Right cardiac atrium (tissue), 5 donors: ENCODE data around the gene SAP30BP. TPM values are rescaled to one million over a fixed set of nuclear protein-coding genes. Genes with fewer than 3 reads are reported as not detected.

Experiments used
- ATAC-seq, 2 donors: fragments of 200-7000 bp; cut with Tn5 transposase; one replicate each; pipeline versions ENCODE4 v1.8.0 to v1.9.1; 2020; ENCODE audit warnings: moderate library complexity in 2 of 2, mild to moderate bottlenecking in 1 of 2
- DNase-seq, 3 donors: peaks; one replicate each; pipeline ENCODE4 v3.0.0-alpha.2; 2020
- H3K27ac ChIP-seq: one replicate; pipeline ENCODE4 v1.5.1; 2013; ENCODE audit warnings: mild to moderate bottlenecking, low read length, control low read depth, moderate library complexity
- H3K27me3 ChIP-seq: one replicate; pipeline ENCODE4 v1.6.1; 2013; ENCODE audit not compliant: control insufficient read depth, insufficient read depth
- H3K4me1 ChIP-seq: one replicate; pipeline ENCODE4 v1.6.1; 2013; ENCODE audit warnings: low read length; ENCODE audit not compliant: control insufficient read depth, insufficient read depth
- H3K4me3 ChIP-seq: one replicate; pipeline ENCODE4 v1.5.1; 2013; ENCODE audit warnings: low read length, control low read depth
- H3K9me3 ChIP-seq: one replicate; pipeline ENCODE4 v1.6.1; 2013; ENCODE audit warnings: low read length; ENCODE audit not compliant: control insufficient read depth
- WGBS: extraction: QIAGEN DNeasy Blood & Tissue Kit; methylation state at CpG from one replicate; pipeline ENCODE4 v1.1.7; 2013; 5-methylcytosine and 5-hydroxymethylcytosine counted together
- intact Hi-C, 4 donors: fragments of 100-400 bp; cut with DNase I; formaldehyde crosslinking; loops; one replicate each; pipeline versions ENCODE4 v1.11.0 to v1.14.0; 2022 to 2023
- polyA plus RNA-seq: library from polyadenylated mRNA; stranded (reverse); fragments of 200-250 nt; gene quantifications from one replicate; pipeline ENCODE4 v1.2.3, GENCODE V29; 2013
- total RNA-seq, 4 donors: library from RNA; stranded (reverse); fragmentation: NEBNext Ultra II Directional; extraction: Animal tissue kit (Norgen Biotek cat#: 25700); gene quantifications; one replicate each; pipeline ENCODE4 v1.2.1, GENCODE V29; 2021
- donor health status: healthy with polysubstance abuse.
- donor health status: DM: no; HTN: yes; CAD: no.
- donor health status: DM: no; HTN: no; CAD: no.
- donor health status: DM: no; HTN: yes; CAD: no; lungs with severe emphysema.
- donor health status: DM: yes; HTN: yes; CAD: no.

Gene SAP30BP
- total and polyA plus RNA-seq, 5 donors = 51.0 to 66.5 (median 58.5) TPM

- 92% methylated on average over 30 of the region's 30 CpGs for WGBS
These were observed 27.2 kb upstream of the SAP30BP start for GRCh38 chr17:75639771-75640555.

GRCh38 chr17:75640556-75641119, 26.5 kb upstream of the SAP30BP start:
- intact Hi-C loops = no loop called here
- 95% methylated on average over 13 of the region's 13 CpGs for WGBS
- H3K27ac ChIP-seq = no peak overlapping the region

More at GRCh38 chr17:75639771-75640555, 27.2 kb upstream of the SAP30BP start:
- H3K27ac ChIP-seq = no peak overlapping the region
- ATAC-seq = no peak
- peak in 2 of 3 donors; percentile 53 to 55 for DNase-seq
- intact Hi-C loops = no loop called here
- no peaks in the 10 kb centered on the region for H3K4me1 ChIP-seq
- H3K4me3 ChIP-seq = no peak overlapping the region
- H3K27me3 ChIP-seq = no peaks in the 10 kb centered on the region
- H3K9me3 ChIP-seq = no peaks in the 10 kb centered on the region

GRCh38 chr17:75641343-75641742, 25.8 kb upstream of the SAP30BP start:
- peak; percentile 40 to 66 for ATAC-seq

More at GRCh38 chr17:75640556-75641119, 26.5 kb upstream of the SAP30BP start:
- Histone ChIP-seq H3K4me3 (no peak overlapping the region), H3K9me3 (no peaks in the 10 kb centered on the region), H3K27me3 (no peaks in the 10 kb centered on the region), H3K4me1 (no peaks in the 10 kb centered on the region)
- ATAC-seq (no peak), DNase-seq (peak in 1 of 3 donors; percentile 23)

GRCh38 chr17:75642182-75642783, 24.9 kb upstream of the SAP30BP start:
- Histone ChIP-seq H3K27me3 (no peaks in the 10 kb centered on the region), H3K4me3 (no peak overlapping the region), H3K9me3 (no peaks in the 10 kb centered on the region), H3K27ac (no peak overlapping the region), H3K4me1 (no peaks in the 10 kb centered on the region)
- ATAC-seq = no peak
- WGBS = 84% methylated on average over 7 of the region's 7 CpGs
- DNase-seq = no peak
- intact Hi-C loops = no loop called here

More at GRCh38 chr17:75641343-75641742, 25.8 kb upstream of the SAP30BP start:
- intact Hi-C loops = no loop called here
- Histone ChIP-seq H3K27me3 (no peaks in the 10 kb centered on the region), H3K4me1 (no peaks in the 10 kb centered on the region), H3K9me3 (no peaks in the 10 kb centered on the region), H3K27ac (peak overlapping the region; percentile 63), H3K4me3 (no peak overlapping the region)
- peak in 1 of 3 donors; percentile 66 for DNase-seq
- 75% methylated on average over 9 of the region's 9 CpGs for WGBS

- no peaks in the 10 kb centered on the region for H3K4me1 ChIP-seq
- H3K4me3 ChIP-seq = no peak overlapping the region
- 89% methylated on average over 17 of the region's 17 CpGs for WGBS
- DNase-seq (peak in 1 of 3 donors; percentile 11), ATAC-seq (no peak)
- H3K9me3 ChIP-seq = no peaks in the 10 kb centered on the region
- no peak overlapping the region for H3K27ac ChIP-seq
- intact Hi-C loops = no loop called here
- H3K27me3 ChIP-seq = no peaks in the 10 kb centered on the region
These were observed 24.1 kb upstream of the SAP30BP start for GRCh38 chr17:75642784-75643642.

- WGBS = 92% methylated on average over 7 of the region's 7 CpGs
- Histone ChIP-seq H3K27ac (no peak overlapping the region), H3K4me1 (no peaks in the 10 kb centered on the region), H3K27me3 (no peaks in the 10 kb centered on the region), H3K4me3 (no peak overlapping the region), H3K9me3 (no peaks in the 10 kb centered on the region)
- DNase-seq = no peak
- intact Hi-C loops = no loop called here
- ATAC-seq = no peak
These were observed 23.5 kb upstream of the SAP30BP start for GRCh38 chr17:75643643-75644017.

GRCh38 chr17:75645501-75645888, 21.6 kb upstream of the SAP30BP start:
- intact Hi-C loops = no loop called here
- Histone ChIP-seq H3K27ac (no peak overlapping the region), H3K4me3 (no peak overlapping the region), H3K27me3 (no peaks in the 10 kb centered on the region), H3K4me1 (no peaks in the 10 kb centered on the region), H3K9me3 (no peaks in the 10 kb centered on the region)
- ATAC-seq (no peak), DNase-seq (no peak)
- 75% methylated on average over 7 of the region's 7 CpGs for WGBS

GRCh38 chr17:75645889-75646637, 21.1 kb upstream of the SAP30BP start:
- ATAC-seq = peak; percentile 45 to 66
- intact Hi-C loops = no loop called here
- 73% methylated on average over 17 of the region's 17 CpGs for WGBS

GRCh38 chr17:75646638-75646992, 20.5 kb upstream of the SAP30BP start:
- ATAC-seq = no peak
- H3K9me3 ChIP-seq = no peaks in the 10 kb centered on the region
- H3K27me3 ChIP-seq = no peaks in the 10 kb centered on the region
- intact Hi-C loops = no loop called here
- H3K4me3 ChIP-seq = no peak overlapping the region
- no peak for DNase-seq
- WGBS = 92% methylated on average over 6 of the region's 6 CpGs
- H3K27ac ChIP-seq = no peak overlapping the region
- no peaks in the 10 kb centered on the region for H3K4me1 ChIP-seq

More at GRCh38 chr17:75645889-75646637, 21.1 kb upstream of the SAP30BP start:
- H3K27me3 ChIP-seq = no peaks in the 10 kb centered on the region
- H3K4me3 ChIP-seq = no peak overlapping the region
- no peaks in the 10 kb centered on the region for H3K4me1 ChIP-seq
- H3K9me3 ChIP-seq = no peaks in the 10 kb centered on the region
- DNase-seq = peak; percentile 21 to 58 (median 58)
- no peak overlapping the region for H3K27ac ChIP-seq

GRCh38 chr17:75647061-75647460, 20.1 kb upstream of the SAP30BP start:
- H3K9me3 ChIP-seq = no peaks in the 10 kb centered on the region
- ATAC-seq (no peak), DNase-seq (no peak)
- WGBS = 91% methylated on average over 7 of the region's 7 CpGs
- intact Hi-C loops = no loop called here
- H3K4me3 ChIP-seq = no peak overlapping the region
- H3K27ac ChIP-seq = no peak overlapping the region
- H3K27me3 ChIP-seq = no peaks in the 10 kb centered on the region
- no peaks in the 10 kb centered on the region for H3K4me1 ChIP-seq
